ENCODE results near the gene GALNT15. TPM values are rescaled to one million over a fixed set of nuclear protein-coding genes. Genes with fewer than 3 reads are reported as not detected.

Gene GALNT15
- 10 to 100 TPM in 2 of 9 donors, 1 to 10 TPM in 6, under 1 TPM in 1; 0.96 to 81.1 (median 5.5) TPM for total RNA-seq
- 10 to 100 TPM in 1 of 2 donors, 1 to 10 TPM in 1; 5.0 to 12.0 TPM for polyA plus RNA-seq
- long read RNA-seq, donor 1, full-length matches to known transcripts: 7 of 13 reads
- long read RNA-seq, donor 1, partial matches to known transcripts: 3 of 13 reads
- long read RNA-seq, donor 1, other reads (novel, unspliced or antisense): 3 of 13 reads
- long read RNA-seq, donor 2, full-length matches to known transcripts: 55 of 64 reads
- long read RNA-seq, donor 2, partial matches to known transcripts: 1 of 64 reads
- long read RNA-seq, donor 2, other reads (novel, unspliced or antisense): 8 of 64 reads
- long read RNA-seq, donor 3, full-length matches to known transcripts: 12 of 15 reads
- long read RNA-seq, donor 3, partial matches to known transcripts: 3 of 15 reads
- long read RNA-seq, donor 3, other reads (novel, unspliced or antisense): 0 of 15 reads

- 2 to 17% (median 7%) methylated on average over 8 of the region's 8 CpGs for WGBS, 4 donors
- TF ChIP-seq CTCF (IDR thresholded peaks at IDR 0.05): no peak
- peak in 1 of 2 donors; percentile 71 for TF ChIP-seq POLR2A (IDR thresholded peaks at IDR 0.05)
- Histone ChIP-seq H3K4me3 (peak within 1 kb of the TSS; percentile 9 to 56 (median 32)), H3K27ac (peak within 1 kb of the TSS in 11 of 12 donors; percentile 2 to 75 (median 41)), H3K9me3 (no peaks in the 10 kb centered on the region), H3K36me3 (no peaks in the 10 kb centered on the region), H3K4me1 (peaks cover 0 to 52% (median 30%) of the 10 kb centered on the region in 12 donors), H3K27me3 (no peaks in the 10 kb centered on the region)
- intact Hi-C loops (cut with DNase I): loop anchor here in 2 of 10 donors (2.0 to 10.0 kb wide), 4 partner anchors 26 to 540 kb away; no protein-coding TSS in a partner anchor
- DNase-seq: peak; percentile 74 to 93 (median 90)
- ATAC-seq: peak; percentile 90 to 94 (median 93)
Observed at GRCh38 chr3:16174389-16174788, at the start of gene GALNT15. GALNT15 (plus strand) TSS chr3:16174680; CDS start chr3:16175152, 472 bp downstream.

GRCh38 chr3:16126634-16127033 is 47.8 kb upstream of the GALNT15 start:
- no peaks in the 10 kb centered on the region for H3K36me3 ChIP-seq
- no peak for ATAC-seq
- H3K4me3 ChIP-seq: no peak overlapping the region
- intact Hi-C loops (cut with DNase I): no loop called here
- no peak overlapping the region for H3K27ac ChIP-seq
- no peak for DNase-seq
- no peaks in the 10 kb centered on the region for H3K27me3 ChIP-seq
- H3K4me1 ChIP-seq: peaks cover 0 to 23% (median 15%) of the 10 kb centered on the region in 12 donors
- peaks cover 0 to 5% (median 0%) of the 10 kb centered on the region in 12 donors for H3K9me3 ChIP-seq
- no peak for TF ChIP-seq POLR2A (IDR thresholded peaks at IDR 0.05)
- no peak for TF ChIP-seq CTCF (IDR thresholded peaks at IDR 0.05)
- WGBS, 4 donors: 94 to 96% (median 95%) methylated on average over 8 of the region's 8 CpGs

GRCh38 chr3:16127249-16127648 is 47.2 kb upstream of the GALNT15 start:
- H3K9me3 ChIP-seq: peaks cover 0 to 5% (median 0%) of the 10 kb centered on the region in 12 donors
- no peaks in the 10 kb centered on the region for H3K27me3 ChIP-seq
- no peaks in the 10 kb centered on the region for H3K36me3 ChIP-seq
- TF ChIP-seq POLR2A (IDR thresholded peaks at IDR 0.05): no peak
- H3K27ac ChIP-seq: no peak overlapping the region
- peaks cover 0 to 29% (median 18%) of the 10 kb centered on the region in 12 donors for H3K4me1 ChIP-seq
- intact Hi-C loops (cut with DNase I): no loop called here
- no peak overlapping the region for H3K4me3 ChIP-seq
- no peak for DNase-seq
- WGBS, 4 donors: 96 to 98% (median 97%) methylated on average over 8 of the region's 8 CpGs
- ATAC-seq: no peak

GRCh38 chr3:16130066-16130465 is 44.4 kb upstream of the GALNT15 start:
- peak; percentile 31 to 52 (median 36) for ATAC-seq
- Histone ChIP-seq H3K9me3 (peaks cover 0 to 5% (median 0%) of the 10 kb centered on the region in 12 donors), H3K27ac (peak overlapping the region in 8 of 12 donors; percentile 2 to 52 (median 32)), H3K36me3 (no peaks in the 10 kb centered on the region), H3K27me3 (no peaks in the 10 kb centered on the region), H3K4me1 (peaks cover 0 to 44% (median 26%) of the 10 kb centered on the region in 12 donors), H3K4me3 (no peak overlapping the region)
- TF ChIP-seq POLR2A (IDR thresholded peaks at IDR 0.05): no peak
- no peak for TF ChIP-seq CTCF (IDR thresholded peaks at IDR 0.05)
- WGBS, 4 donors: 18 to 41% (median 28%) methylated on average over 4 of the region's 4 CpGs
- intact Hi-C loops (cut with DNase I): loop anchor here in 1 of 10 donors (5.0 kb wide), 2 partner anchors 42 to 73 kb away; partner anchors contain the start of gene GALNT15
- no peak for DNase-seq

Measured in heart left ventricle (tissue), 16 donors.